Lower leg skin (tissue), 3 donors: ENCODE results near the gene OR6B3.

ENCODE experiments used
- POLR2A ChIP-seq, 2 donors: fragments of 450-650 bp; IDR thresholded peaks; one replicate each; pipeline ENCODE4 v1.6.1; 2016 to 2017; ENCODE audit warnings: antibody characterized with exemption in 2 of 2, mild to moderate bottlenecking in 1 of 2, moderate library complexity in 1 of 2
- TF ChIP-seq, protein P1 (sequence below), 3 donors: fragments of 450-650 bp; IDR thresholded peaks; one replicate each; pipeline ENCODE4 v1.5.1; 2016; ENCODE audit warnings: antibody characterized with exemption in 3 of 3, mild to moderate bottlenecking in 3 of 3, moderate library complexity in 2 of 3

DNA sequence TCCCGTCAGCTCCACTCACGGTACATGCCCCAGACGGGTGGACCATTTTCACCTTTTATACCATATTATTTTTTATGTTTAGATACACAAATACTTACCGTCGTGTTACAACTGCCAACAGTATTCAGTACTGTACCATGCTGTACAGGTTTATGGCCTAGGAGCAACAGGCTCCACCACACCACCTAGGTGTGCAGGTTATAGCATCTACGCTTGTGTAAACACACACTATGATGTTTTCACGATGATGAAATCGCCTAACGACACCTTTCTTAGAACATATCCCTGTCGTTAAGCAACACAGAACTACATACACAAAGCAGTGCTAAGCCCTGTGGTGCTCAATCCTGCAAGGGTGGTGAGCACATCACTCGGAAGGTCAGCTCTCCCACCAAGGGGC lies 52.6 kb downstream of the OR6B3 start:
- TF ChIP-seq, protein P1, sequence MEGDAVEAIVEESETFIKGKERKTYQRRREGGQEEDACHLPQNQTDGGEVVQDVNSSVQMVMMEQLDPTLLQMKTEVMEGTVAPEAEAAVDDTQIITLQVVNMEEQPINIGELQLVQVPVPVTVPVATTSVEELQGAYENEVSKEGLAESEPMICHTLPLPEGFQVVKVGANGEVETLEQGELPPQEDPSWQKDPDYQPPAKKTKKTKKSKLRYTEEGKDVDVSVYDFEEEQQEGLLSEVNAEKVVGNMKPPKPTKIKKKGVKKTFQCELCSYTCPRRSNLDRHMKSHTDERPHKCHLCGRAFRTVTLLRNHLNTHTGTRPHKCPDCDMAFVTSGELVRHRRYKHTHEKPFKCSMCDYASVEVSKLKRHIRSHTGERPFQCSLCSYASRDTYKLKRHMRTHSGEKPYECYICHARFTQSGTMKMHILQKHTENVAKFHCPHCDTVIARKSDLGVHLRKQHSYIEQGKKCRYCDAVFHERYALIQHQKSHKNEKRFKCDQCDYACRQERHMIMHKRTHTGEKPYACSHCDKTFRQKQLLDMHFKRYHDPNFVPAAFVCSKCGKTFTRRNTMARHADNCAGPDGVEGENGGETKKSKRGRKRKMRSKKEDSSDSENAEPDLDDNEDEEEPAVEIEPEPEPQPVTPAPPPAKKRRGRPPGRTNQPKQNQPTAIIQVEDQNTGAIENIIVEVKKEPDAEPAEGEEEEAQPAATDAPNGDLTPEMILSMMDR (IDR thresholded peaks at IDR 0.05), result no peak
- TF ChIP-seq POLR2A (IDR thresholded peaks at IDR 0.05), result no peak
